22Rv1 (cell line): ENCODE measurements around the gene HSDL2.

Experiments
- H3K27ac ChIP-seq: fragments of 450-650 bp; 2 replicates; pipeline ENCODE4 v1.5.1; 2017
- ZFX ChIP-seq: fragments of 450-650 bp; IDR thresholded peaks from 2 replicates; pipeline ENCODE4 v1.6.1; 2017; ENCODE audit warnings: antibody characterized with exemption, borderline replicate concordance
- TF ChIP-seq, protein P1 (sequence below): fragments of 450-650 bp; IDR thresholded peaks from 2 replicates; pipeline ENCODE4 v1.5.1; 2017; ENCODE audit warnings: mild to moderate bottlenecking

Gene HSDL2

DNA sequence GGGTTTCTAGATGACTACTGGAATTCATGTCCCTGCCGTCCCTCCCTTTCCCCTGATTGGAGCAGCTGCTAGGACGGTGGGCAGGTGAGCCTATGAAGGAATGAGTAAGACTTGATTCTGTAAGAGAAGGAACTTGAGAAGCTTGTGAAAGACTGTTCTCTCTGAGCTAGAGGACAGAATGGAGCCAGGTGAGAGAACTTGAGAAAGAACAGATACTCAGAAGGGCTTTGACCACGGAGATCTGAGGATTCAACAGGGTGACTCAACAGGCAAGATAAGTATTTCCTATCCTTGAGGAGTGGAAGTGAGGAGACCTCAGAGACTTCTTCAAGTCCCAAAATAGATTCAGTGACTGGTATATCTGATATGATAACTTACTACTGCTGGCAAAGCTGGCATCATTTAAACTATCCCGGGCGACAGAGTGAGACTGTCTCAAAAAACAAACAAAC lies 41.9 kb downstream of the HSDL2 start:
- H3K27ac ChIP-seq: no peak overlapping the region
- no peak for TF ChIP-seq ZFX

DNA sequence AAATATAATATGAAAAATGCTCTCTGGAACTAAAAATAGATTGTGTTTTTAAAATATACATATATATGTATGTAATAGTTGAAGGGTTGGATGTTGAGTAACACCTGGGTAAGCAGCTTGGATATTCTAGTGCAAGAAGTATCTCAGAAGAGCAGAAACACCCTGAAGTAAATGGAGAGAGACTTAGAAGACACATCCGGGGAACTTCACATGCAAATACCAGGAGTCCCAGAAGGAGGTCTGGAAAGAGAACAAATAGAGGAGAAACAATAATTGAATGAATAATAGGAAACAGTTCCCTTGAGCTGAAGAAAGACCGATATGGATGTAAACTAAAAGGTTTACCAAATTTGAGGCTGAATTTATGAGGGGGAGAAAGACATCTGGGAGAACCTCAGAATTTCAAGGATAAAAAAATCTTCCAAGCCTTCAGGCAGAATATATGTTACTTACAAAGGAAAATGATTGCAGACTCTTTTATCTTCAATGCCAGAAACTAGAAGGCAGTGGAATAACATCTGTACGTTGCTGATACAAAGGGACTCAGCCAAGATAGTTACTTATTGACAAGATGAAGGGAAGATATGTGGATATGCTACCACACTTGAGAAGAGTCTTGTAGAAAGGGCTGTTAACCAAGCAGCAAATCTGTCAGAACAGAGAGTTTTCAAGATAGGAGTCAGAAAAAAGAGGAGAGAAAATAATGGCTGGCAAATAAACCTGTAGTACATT lies 42.7 kb downstream of the HSDL2 start:
- H3K27ac ChIP-seq: no peak overlapping the region

DNA sequence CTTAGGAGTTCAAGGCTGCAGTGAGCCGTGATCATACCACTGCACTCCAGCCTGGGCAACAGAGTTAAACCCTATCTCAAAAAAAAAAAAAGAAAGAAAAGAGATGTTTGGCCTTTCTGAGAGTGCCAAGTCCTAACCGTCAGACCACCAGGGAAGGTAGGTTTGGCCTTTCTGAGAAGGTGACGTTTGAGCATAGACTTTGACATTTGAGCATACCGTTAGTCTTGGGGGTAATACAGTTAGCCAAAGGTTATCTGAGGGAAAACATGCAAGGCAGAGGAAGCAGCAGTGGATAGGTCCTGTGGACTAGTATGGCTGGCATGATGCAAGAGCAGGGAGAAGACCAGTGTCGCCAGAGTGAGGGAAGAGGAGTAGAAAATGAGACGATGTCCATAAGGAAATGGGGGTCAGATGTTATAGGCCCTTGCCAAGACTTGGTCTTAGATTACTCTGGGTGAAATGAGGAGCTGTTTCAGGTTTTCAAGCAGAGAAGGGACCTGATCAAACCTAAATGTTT lies 50.2 kb downstream of the HSDL2 start:
- no peak for TF ChIP-seq ZFX
- TF ChIP-seq, protein P1, sequence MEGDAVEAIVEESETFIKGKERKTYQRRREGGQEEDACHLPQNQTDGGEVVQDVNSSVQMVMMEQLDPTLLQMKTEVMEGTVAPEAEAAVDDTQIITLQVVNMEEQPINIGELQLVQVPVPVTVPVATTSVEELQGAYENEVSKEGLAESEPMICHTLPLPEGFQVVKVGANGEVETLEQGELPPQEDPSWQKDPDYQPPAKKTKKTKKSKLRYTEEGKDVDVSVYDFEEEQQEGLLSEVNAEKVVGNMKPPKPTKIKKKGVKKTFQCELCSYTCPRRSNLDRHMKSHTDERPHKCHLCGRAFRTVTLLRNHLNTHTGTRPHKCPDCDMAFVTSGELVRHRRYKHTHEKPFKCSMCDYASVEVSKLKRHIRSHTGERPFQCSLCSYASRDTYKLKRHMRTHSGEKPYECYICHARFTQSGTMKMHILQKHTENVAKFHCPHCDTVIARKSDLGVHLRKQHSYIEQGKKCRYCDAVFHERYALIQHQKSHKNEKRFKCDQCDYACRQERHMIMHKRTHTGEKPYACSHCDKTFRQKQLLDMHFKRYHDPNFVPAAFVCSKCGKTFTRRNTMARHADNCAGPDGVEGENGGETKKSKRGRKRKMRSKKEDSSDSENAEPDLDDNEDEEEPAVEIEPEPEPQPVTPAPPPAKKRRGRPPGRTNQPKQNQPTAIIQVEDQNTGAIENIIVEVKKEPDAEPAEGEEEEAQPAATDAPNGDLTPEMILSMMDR: no peak
- no peak overlapping the region for H3K27ac ChIP-seq

More for the DNA sequence above, 42.7 kb downstream of the HSDL2 start:
- no peak for TF ChIP-seq ZFX
- TF ChIP-seq, protein P1: no peak

DNA sequence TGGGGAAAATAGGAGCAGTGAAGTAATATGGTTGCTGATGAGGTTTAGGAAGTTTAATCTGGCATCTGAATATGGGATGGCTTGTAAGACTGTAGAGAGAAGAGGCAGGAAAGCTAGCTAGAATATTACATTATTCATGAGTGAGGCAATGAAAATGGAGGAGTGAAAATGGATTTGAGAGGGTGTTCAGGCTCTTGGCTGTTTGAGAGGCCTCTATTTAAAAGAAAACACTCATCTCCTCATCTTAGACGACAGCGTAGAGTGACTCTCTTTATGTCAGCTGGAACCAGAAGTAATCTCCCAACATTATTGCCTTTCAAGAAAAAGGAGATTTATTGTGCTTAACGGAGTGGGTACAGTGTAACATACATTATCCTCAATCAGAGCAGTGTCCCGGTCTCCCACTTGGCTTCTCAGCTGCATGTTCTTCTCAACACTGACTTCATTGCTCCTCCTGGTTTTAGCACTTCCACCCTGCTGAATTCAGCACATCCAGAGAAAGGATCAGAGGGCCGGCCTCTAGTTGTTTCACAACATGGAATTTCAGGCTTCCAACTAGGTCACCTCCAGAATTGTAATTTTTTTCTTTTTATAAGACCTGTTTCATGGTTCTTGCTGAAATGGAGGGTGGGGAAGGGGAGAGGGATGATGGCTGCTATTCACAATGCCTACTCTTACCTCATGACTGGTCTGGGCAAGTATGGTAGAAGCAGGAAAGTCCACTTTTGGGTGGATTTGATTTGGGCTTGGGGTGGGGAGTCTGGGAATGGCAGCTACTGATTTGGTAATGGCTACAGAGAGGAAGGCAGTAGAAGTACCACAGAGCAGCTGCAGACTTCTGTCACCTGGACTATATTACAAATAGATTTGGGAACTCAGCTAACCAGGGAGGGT lies 53.8 kb downstream of the HSDL2 start:
- TF ChIP-seq, protein P1: no peak
- TF ChIP-seq ZFX: no peak
- no peak overlapping the region for H3K27ac ChIP-seq

DNA sequence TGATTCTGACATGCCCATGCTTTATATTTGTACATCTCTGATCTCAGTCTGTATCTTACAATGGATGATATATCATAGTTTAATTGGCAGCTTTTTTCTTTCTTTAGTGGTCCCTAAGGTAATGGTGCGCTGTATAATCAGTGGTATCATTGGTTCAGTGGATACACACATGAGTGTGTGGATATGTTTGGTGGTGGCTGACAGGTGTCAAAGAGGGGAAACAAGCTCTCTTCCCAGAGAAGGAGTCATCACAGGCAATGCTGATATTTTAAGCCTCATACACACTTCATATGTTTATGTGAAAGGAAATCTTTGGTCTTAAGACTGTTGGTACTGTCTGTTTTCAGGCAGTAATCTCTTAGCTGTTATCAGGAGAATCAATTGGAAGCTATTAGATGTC lies 54.6 kb downstream of the HSDL2 start:
- no peak overlapping the region for H3K27ac ChIP-seq
- TF ChIP-seq, protein P1: no peak
- TF ChIP-seq ZFX: no peak

DNA sequence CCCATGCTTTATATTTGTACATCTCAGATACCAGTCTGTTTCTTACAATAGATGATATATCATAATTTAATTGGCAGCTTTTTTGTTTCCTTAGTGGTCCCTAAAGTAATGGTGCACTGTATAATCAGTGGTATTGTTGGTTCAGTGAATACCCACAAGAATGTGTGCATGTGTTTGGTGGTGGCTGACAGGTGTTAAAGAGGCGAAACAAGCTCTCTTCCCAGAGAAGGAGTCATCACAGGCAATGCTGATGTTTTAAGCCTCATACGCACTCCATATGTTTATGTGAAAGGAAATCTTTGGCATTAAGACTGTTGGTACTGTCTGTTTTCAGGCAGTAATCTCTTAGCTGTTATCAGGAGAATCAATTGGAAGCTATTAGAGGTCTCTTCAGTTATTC lies 57.5 kb downstream of the HSDL2 start:
- H3K27ac ChIP-seq: no peak overlapping the region
- TF ChIP-seq ZFX: no peak
- TF ChIP-seq, protein P1: no peak

DNA sequence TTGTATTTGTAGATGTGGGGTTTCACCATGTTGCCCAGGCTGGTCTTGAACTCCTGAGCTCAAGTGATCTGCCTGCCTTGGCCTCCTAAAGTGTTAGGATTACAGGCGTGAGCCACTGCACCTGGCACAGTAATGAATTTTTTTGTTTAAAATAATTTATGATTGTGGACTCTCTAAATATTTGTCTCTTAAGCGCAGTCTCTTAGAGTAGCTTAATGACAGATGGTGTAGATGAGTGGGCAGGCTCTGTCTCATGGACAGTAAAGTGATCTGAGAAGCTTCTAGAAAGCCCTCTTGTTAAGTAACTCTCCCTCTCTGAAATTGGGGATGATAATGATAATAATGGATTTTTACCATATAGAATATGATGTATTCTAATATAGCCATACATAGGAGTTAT lies 59.3 kb downstream of the HSDL2 start:
- TF ChIP-seq, protein P1: no peak
- no peak for TF ChIP-seq ZFX
- peak overlapping the region; percentile 40 for H3K27ac ChIP-seq
